ENCODE measurements around the gene COX8C.
A peak's percentile ranks its signal among the peaks of the same experiment; 100 is the strongest.

COX8C gene

DNA sequence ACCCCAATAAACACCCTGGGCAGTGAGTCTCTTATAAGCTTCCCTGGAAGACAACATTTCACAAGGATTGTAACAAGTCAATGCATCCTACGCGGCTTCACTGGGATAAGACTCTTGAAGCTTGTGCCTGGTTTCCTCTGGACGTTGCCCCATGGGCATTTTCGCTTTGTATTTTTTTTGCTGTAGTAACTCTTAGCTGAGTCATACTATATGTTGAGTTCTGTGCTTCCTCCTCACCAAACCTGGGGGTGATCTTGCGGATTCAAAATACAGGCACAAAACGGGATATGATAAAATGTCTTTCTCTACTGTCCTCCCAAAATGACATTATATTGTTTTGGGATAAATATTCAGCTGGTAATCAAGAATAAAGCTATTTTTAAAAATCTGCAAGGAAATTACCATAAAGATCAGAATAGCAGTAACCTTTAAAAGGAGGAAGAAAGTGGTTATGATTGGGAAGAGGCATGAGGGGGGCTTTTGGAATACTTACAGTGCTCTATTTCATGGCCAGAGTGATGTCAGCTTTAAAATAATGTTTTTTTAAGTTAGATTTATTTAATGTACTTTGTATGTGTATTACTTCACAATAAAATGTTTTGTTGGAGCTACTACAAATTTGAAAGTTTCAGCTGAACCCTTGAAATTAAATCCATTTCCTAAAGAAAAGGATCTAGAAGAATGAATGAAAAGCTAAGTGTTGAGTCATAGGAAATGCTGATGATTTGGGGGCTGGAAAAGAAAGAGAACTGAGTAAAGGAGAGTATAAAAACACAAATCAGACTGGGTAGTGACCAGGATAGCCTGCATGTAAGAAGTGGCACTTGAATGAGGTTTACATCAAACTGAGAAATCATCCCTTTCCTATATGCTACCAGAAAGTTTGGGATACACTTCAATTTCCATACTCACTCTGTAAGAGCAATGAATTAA, 28.8 kb upstream of the COX8C start:
- H4K20me1 ChIP-seq (ENCODE audit: insufficient read depth, low read length), result no peaks in the 10 kb centered on the region; the same call in 1 of the 2 replicates
- peak overlapping the region; percentile 50 for H3K4me2 ChIP-seq (ENCODE audit: low read length)
- no peaks in the 10 kb centered on the region for H3K9me2 ChIP-seq (ENCODE audit: low read depth, low read length)
- no peaks in the 10 kb centered on the region for H3K27me3 ChIP-seq (ENCODE audit: insufficient read depth, low read length)
- TF ChIP-seq CTCF (IDR thresholded peaks at IDR 0.05; ENCODE audit: low read length) (no peak), EZH2 (IDR thresholded peaks at IDR 0.05; ENCODE audit: borderline replicate concordance, low read length) (no peak)
- H3K4me1 ChIP-seq (ENCODE audit: insufficient read depth, low read length, severe bottlenecking), result peaks cover 30% of the 10 kb centered on the region
- peaks cover 75% of the 10 kb centered on the region for H3K79me2 ChIP-seq (ENCODE audit: insufficient read depth, low read length)
- H3F3A ChIP-seq (ENCODE audit: insufficient read depth, low read length), result no peaks in the 10 kb centered on the region
- H3K36me3 ChIP-seq (ENCODE audit: insufficient read depth, low read length), result peaks cover 26% of the 10 kb centered on the region
- no peak overlapping the region for H2AFZ ChIP-seq (ENCODE audit: low read length)
- 0 out of 2 replicates have a peak, but pooled peaks cover 3% of the 10 kb centered on the region for H3K9me3 ChIP-seq (ENCODE audit: low read length)
- H3K27ac ChIP-seq (ENCODE audit: low read depth, low read length, poor library complexity, severe bottlenecking), result peak overlapping the region; percentile 72
- H3K9ac ChIP-seq (ENCODE audit: low read length), result peak overlapping the region; percentile 54; the same call in 1 of the 2 replicates
- H3K4me3 ChIP-seq (ENCODE audit: low read depth, low read length, poor library complexity, severe bottlenecking), result peak overlapping the region; percentile 37

GRCh38 chr14:93318927-93319326, 28.1 kb upstream of the COX8C start:
- peaks cover 82% of the 10 kb centered on the region for H3K79me2 ChIP-seq (ENCODE audit: insufficient read depth, low read length)
- no peak for TF ChIP-seq EZH2 (IDR thresholded peaks at IDR 0.05; ENCODE audit: borderline replicate concordance, low read length)
- no peaks in the 10 kb centered on the region for H3F3A ChIP-seq (ENCODE audit: insufficient read depth, low read length)
- no peaks in the 10 kb centered on the region for H3K9me2 ChIP-seq (ENCODE audit: low read depth, low read length)
- peak overlapping the region; percentile 72 for H3K27ac ChIP-seq (ENCODE audit: low read depth, low read length, poor library complexity, severe bottlenecking)
- no peak overlapping the region for H2AFZ ChIP-seq (ENCODE audit: low read length)
- H3K4me2 ChIP-seq (ENCODE audit: low read length), result peak overlapping the region; percentile 50
- H3K4me1 ChIP-seq (ENCODE audit: insufficient read depth, low read length, severe bottlenecking), result peaks cover 33% of the 10 kb centered on the region
- peak overlapping the region; percentile 54; the same call in 1 of the 2 replicates for H3K9ac ChIP-seq (ENCODE audit: low read length)
- H3K27me3 ChIP-seq (ENCODE audit: insufficient read depth, low read length), result no peaks in the 10 kb centered on the region
- peak overlapping the region; percentile 37 for H3K4me3 ChIP-seq (ENCODE audit: low read depth, low read length, poor library complexity, severe bottlenecking)
- no peaks in the 10 kb centered on the region; the same call in 1 of the 2 replicates for H4K20me1 ChIP-seq (ENCODE audit: insufficient read depth, low read length)
- peaks cover 31% of the 10 kb centered on the region for H3K36me3 ChIP-seq (ENCODE audit: insufficient read depth, low read length)
- 0 out of 2 replicates have a peak, but pooled peaks cover 3% of the 10 kb centered on the region for H3K9me3 ChIP-seq (ENCODE audit: low read length)

- Histone ChIP-seq H3K9me2 (ENCODE audit: low read depth, low read length) (no peaks in the 10 kb centered on the region), H3K36me3 (ENCODE audit: insufficient read depth, low read length) (peaks cover 32% of the 10 kb centered on the region), H3K27me3 (ENCODE audit: insufficient read depth, low read length) (no peaks in the 10 kb centered on the region), H3K79me2 (ENCODE audit: insufficient read depth, low read length) (peaks cover 82% of the 10 kb centered on the region), H3K27ac (ENCODE audit: low read depth, low read length, poor library complexity, severe bottlenecking) (peak overlapping the region; percentile 72), H3K9me3 (ENCODE audit: low read length) (0 out of 2 replicates have a peak, but pooled peaks cover 3% of the 10 kb centered on the region), H2AFZ (ENCODE audit: low read length) (no peak overlapping the region), H3F3A (ENCODE audit: insufficient read depth, low read length) (no peaks in the 10 kb centered on the region), H3K9ac (ENCODE audit: low read length) (peak overlapping the region; percentile 54; the same call in 1 of the 2 replicates), H3K4me3 (ENCODE audit: low read depth, low read length, poor library complexity, severe bottlenecking) (peak overlapping the region; percentile 37), H3K4me1 (ENCODE audit: insufficient read depth, low read length, severe bottlenecking) (peaks cover 34% of the 10 kb centered on the region), H3K4me2 (ENCODE audit: low read length) (peak overlapping the region; percentile 50), H4K20me1 (ENCODE audit: insufficient read depth, low read length) (no peaks in the 10 kb centered on the region; the same call in 1 of the 2 replicates)
- TF ChIP-seq CTCF (IDR thresholded peaks at IDR 0.05; ENCODE audit: low read length), result no peak
Measured at GRCh38 chr14:93319494-93319893, 27.5 kb upstream of the COX8C start.

Measured in OCI-LY1 (cell line).